Colonic mucosa (tissue), 4 donors: Measurements from ENCODE around the gene DIAPH3. TPM values are rescaled to one million over a fixed set of nuclear protein-coding genes. Genes with fewer than 3 reads are reported as not detected.

ENCODE experiments used
- DNase-seq: peaks from one replicate; pipeline ENCODE4 v3.0.0-alpha.2; 2020
- H3K27ac ChIP-seq: fragments of 200-600 bp; one replicate; pipeline ENCODE4 v1.8.0; 2021
- H3K27me3 ChIP-seq: fragments of 200-600 bp; one replicate; pipeline ENCODE4 v1.8.0; 2021
- H3K36me3 ChIP-seq: fragments of 200-600 bp; one replicate; pipeline ENCODE4 v1.8.0; 2021
- H3K4me1 ChIP-seq: fragments of 200-600 bp; one replicate; pipeline ENCODE4 v1.8.0; 2021; ENCODE audit warnings: mild to moderate bottlenecking
- H3K4me3 ChIP-seq: fragments of 200-600 bp; one replicate; pipeline ENCODE4 v1.8.0; 2021
- H3K9ac ChIP-seq, 2 donors: one replicate each; pipeline ENCODE4 v1.7.0; 2013; ENCODE audit warnings: control low read depth in 2 of 2, low read depth in 2 of 2, low read length in 2 of 2
- H3K9me3 ChIP-seq: fragments of 200-600 bp; one replicate; pipeline ENCODE4 v1.8.0; 2021
- CTCF ChIP-seq: fragments of 200-600 bp; IDR thresholded peaks from one replicate; pipeline ENCODE4 v1.8.0; 2022; ENCODE audit warnings: antibody characterized with exemption, mild to moderate bottlenecking
- intact Hi-C: fragments of 100-400 bp; cut with DNase I; formaldehyde crosslinking; loops from one replicate; pipeline ENCODE4 v1.14.1; 2022
- total RNA-seq, 2 donors: library from RNA; stranded (reverse); fragmentation: NEBNext Ultra II Directional in 1 of 2; extraction: Animal tissue kit (Norgen Biotek cat#: 25700) in 1 of 2; gene quantifications; one replicate each; pipeline ENCODE4 v1.2.1, GENCODE V29; 2021
- donor health status: healthy.
- donor health status: DM: no; HTN: no; CAD: no.
- donor health status: DM: no; HTN: no; CAD: no.

DIAPH3 gene
- total RNA-seq, 2 donors from 2014 or later = 5.1 to 14.5 TPM

- H3K9ac ChIP-seq = no peak overlapping the region
- intact Hi-C loops = no loop called here
- no peak for DNase-seq
- no peak for TF ChIP-seq CTCF
- no peaks in the 10 kb centered on the region for H3K36me3 ChIP-seq
- no peaks in the 10 kb centered on the region for H3K27me3 ChIP-seq
- no peaks in the 10 kb centered on the region for H3K4me1 ChIP-seq
- H3K9me3 ChIP-seq = no peaks in the 10 kb centered on the region
- H3K4me3 ChIP-seq = no peak overlapping the region
- H3K27ac ChIP-seq = no peak overlapping the region
Observed at GRCh38 chr13:59776924-59777690, 386.6 kb downstream of the DIAPH3 start.

DNA sequence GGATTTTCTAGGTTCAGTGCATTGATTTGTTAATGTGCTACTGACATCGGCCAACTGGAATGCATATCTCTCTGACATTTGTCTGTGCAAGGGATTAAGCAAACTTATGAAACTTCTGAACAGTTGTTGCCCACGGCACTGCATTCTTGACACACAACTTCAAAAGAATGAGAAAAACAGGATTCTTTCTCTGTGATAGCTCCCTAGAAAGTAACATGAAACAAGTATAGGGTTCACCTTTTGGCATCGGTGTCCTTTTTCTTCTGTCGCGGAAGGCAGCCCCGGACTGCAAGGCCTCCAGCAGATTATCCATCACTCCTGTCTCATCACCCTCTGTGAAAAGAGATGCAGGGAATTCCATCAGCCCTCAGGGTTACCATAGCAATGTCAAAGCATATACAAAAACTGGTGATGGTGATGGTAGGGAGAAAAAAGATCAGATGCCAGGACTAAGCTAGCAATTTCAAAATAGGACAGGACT, 389.2 kb downstream of the DIAPH3 start:
- no peaks in the 10 kb centered on the region for H3K4me1 ChIP-seq
- H3K36me3 ChIP-seq = no peaks in the 10 kb centered on the region
- H3K4me3 ChIP-seq = no peak overlapping the region
- intact Hi-C loops = no loop called here
- no peak for DNase-seq
- no peaks in the 10 kb centered on the region for H3K27me3 ChIP-seq
- TF ChIP-seq CTCF = no peak
- H3K27ac ChIP-seq = no peak overlapping the region
- H3K9me3 ChIP-seq = no peaks in the 10 kb centered on the region
- no peak overlapping the region for H3K9ac ChIP-seq

- H3K27ac ChIP-seq = no peak overlapping the region
- intact Hi-C loops = no loop called here
- no peak overlapping the region for H3K9ac ChIP-seq
- no peaks in the 10 kb centered on the region for H3K4me1 ChIP-seq
- no peaks in the 10 kb centered on the region for H3K36me3 ChIP-seq
- no peak overlapping the region for H3K4me3 ChIP-seq
- H3K9me3 ChIP-seq = no peaks in the 10 kb centered on the region
- no peak for TF ChIP-seq CTCF
- DNase-seq = no peak
- H3K27me3 ChIP-seq = no peaks in the 10 kb centered on the region
Observed at GRCh38 chr13:59771272-59771671, 392.5 kb downstream of the DIAPH3 start.

GRCh38 chr13:59770451-59770850, 393.3 kb downstream of the DIAPH3 start:
- Histone ChIP-seq H3K27me3 (no peaks in the 10 kb centered on the region), H3K9ac (no peak overlapping the region), H3K27ac (no peak overlapping the region), H3K4me3 (no peak overlapping the region), H3K9me3 (no peaks in the 10 kb centered on the region), H3K4me1 (no peaks in the 10 kb centered on the region), H3K36me3 (no peaks in the 10 kb centered on the region)
- intact Hi-C loops = no loop called here
- TF ChIP-seq CTCF = no peak
- no peak for DNase-seq

DNA sequence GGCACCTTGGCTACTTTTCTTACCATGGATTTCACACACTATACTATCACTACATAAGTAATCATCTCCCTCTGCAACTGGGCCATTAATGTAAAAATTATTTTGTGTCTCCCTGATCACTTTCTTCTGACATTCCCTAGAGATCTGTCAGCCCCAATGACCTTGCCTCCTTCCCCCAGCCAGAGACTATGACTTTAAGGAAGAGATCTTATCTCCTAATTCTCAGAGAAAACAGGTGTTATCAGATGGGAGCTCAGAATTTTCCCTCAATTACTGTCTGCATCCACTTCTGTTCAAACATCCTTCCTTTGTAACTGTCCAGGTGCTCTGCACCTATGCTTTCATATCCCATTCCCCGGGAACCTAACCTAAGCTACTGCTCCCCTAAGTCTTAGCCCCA, 397.5 kb downstream of the DIAPH3 start:
- no peak for DNase-seq
- intact Hi-C loops = no loop called here
- H3K27ac ChIP-seq = no peak overlapping the region
- H3K9me3 ChIP-seq = no peaks in the 10 kb centered on the region
- no peaks in the 10 kb centered on the region for H3K4me1 ChIP-seq
- H3K4me3 ChIP-seq = no peak overlapping the region
- H3K9ac ChIP-seq = no peak overlapping the region
- no peaks in the 10 kb centered on the region for H3K36me3 ChIP-seq
- no peaks in the 10 kb centered on the region for H3K27me3 ChIP-seq
- TF ChIP-seq CTCF = no peak
